Stimulated activated CD4-positive, alpha-beta T cell treated with anti-CD3 and anti-CD28 coated beads, Interleukin-2, amount 100 ng/mL, for 4 hours (primary cell): ENCODE results near the gene BTBD3.

Experiments used
- DNase-seq: peaks from one replicate; pipeline ENCODE4 v3.0.0-alpha.2; 2020; ENCODE audit warnings: low read depth

The BTBD3 gene

GRCh38 chr20:11917663-11918062 lies at the start of gene BTBD3:
Gene BTBD3, plus strand, starts transcription at chr20:11917893. Its CDS starts 383 bp downstream, at chr20:11918276.
- DNase-seq: no peak

- no peak for DNase-seq
These were observed 48.1 kb upstream of the BTBD3 start for GRCh38 chr20:11869641-11870040.

GRCh38 chr20:11870411-11870810 lies 47.3 kb upstream of the BTBD3 start:
- DNase-seq: no peak

DNA sequence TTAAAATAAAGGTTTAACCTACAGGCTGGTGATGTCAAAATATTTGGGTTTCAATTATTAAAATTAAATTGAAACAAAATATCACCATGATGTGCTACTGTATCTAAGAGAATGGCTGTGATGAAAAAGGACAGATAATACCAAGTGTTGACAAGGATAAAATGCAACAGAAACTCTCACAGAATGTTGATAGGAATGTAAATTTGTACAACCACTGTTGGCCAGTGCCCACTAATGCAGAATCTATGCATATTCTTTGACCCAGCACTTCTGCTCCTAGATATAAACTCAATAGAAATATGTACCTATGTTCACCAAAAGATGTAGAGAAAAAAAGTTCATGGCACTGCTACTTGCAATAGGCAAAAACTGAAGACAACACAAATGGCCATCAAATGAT lies 41.1 kb upstream of the BTBD3 start:
- DNase-seq: no peak

DNA sequence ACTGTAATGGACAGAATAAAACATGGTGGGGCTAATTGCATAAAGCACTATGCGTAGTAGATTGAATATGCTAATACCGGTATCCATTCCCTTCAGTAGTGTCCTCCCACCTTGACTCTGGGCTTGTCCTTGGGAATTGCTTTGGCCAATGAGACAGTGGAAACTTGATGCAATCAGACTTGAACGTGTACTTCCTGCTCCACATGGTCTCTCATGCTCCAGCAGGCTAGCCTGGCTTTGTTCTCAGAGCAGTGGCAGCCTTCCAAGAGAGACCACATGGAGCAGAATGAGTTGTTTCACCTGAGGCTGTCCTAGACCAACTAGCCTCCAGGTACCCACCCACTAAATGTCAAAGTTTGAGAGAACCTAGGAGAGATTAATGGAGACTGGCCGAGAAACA lies 37.0 kb upstream of the BTBD3 start:
- DNase-seq: no peak

DNA sequence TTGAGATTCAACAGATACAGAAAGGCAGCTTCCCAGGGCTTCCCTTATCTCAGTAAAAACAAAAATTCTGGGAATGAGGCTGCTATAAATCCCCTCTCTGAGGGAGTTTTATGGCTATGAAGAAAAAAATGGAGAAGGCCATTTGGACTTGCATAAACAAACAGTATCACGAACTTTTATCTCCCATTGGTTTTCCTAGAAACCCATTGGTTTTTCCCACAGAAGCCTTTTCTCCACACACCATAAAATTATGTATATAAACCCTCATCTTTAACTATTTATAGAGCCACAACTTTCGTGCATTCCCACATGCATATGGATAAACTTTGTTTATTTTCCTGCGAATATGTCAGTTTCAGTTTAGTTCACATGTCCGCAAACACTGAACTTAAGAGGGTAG lies 36.2 kb upstream of the BTBD3 start:
- DNase-seq: no peak

DNA sequence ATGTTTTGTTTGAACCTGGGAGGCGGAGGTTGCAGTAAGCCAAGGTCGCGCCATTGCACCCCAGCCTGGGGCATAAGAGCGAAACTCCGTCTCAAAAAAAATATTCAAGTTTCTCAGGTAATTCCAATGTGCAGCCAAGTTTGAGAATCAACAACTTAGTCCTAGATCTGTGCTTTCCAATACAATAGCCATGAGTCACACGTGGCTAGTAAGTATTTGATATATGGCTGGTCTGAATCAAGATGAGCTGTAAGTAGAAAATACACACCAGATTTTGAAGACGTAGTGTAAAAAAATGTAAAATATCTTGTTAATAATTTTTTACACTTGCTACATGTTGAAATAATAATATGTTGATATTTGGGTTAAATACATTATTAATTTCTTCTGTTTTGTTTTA lies 35.0 kb upstream of the BTBD3 start:
- DNase-seq: no peak

- no peak for DNase-seq
These were observed 29.0 kb upstream of the BTBD3 start for GRCh38 chr20:11888648-11889047.

DNA sequence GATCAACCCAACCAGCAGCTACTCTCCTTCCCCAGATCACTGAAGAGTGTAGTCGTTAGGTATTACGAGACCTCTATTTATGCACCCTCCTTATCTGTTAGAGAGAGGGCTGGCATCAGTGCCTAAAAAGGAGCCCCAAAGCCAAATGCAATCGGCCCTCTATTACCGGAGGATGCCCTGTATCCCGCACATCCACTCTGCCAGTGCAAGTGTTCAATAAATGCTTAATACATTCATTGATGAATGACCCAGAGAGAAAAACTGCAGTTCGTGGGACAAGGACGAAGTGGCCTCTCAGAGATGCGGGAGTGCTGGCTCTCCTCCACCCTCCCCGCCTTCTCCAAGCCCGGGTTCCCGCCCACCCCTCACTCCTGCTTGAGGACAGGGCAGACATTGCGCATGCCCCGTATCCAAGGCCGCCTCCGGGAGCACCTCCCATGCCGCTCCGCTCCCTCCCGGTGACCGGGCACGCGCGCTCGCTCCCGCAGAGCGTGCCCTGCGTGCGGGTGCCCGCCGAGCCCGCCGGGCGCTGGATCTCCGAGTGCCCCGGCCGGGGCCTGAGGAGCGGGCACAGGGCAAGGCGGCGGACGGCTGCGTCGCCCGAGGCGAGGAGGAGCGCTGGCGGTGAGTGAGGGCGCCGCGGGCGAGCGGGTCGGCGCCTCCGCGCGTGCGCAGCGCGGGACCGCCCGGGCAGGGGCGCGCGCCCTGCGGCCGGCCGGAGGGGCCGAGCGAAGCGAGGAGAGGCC lies 27.2 kb upstream of the BTBD3 start:
- peak; percentile 48 for DNase-seq

GRCh38 chr20:11891077-11891775 lies 26.5 kb upstream of the BTBD3 start:
- DNase-seq: no peak

GRCh38 chr20:11891776-11892545 lies 25.7 kb upstream of the BTBD3 start:
- DNase-seq: peak; percentile 52

DNA sequence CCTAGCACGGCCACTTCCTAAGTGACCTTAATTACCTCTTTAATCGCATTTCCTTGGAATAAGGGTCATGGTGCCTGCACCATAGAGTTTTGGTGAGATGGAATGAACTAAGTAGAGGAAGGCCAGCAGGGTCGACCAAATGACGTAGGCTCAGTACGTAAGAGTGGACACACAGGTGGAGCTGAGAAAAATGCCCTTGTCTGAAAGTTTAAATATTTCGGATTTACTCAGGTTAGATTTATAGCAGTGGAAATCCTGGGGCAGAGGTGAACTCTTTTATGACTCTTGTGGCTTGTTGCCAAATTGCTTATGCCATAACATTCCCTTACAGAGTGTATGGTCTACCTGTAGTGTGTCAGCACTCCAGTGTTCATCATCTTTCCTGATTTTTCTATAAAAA lies 23.6 kb upstream of the BTBD3 start:
- DNase-seq: no peak

DNA sequence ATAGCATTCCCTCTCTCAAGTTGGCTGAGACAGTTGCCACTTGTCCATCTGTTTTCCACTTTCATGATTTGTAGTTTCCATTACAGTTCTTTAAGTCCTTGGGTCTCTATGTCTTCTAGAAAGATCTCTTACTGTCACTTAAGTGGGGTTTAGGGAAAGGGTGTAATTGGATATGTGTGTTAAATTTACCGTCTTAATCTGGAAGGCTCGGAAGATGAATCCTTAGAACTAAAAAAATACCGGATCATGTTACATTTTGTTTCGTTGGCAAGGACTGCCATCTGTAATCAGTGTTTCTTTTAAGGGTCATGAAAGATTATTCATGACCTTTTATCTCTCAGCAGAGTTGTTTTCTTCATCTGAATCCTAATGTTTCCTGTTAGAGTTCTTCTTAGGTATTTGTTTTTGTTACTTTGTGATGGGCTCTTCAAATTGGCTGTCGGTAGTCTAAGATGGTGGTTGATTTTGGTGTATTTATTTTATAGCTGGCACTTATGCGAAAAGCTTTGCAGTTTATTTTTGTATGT lies 21.8 kb upstream of the BTBD3 start:
- no peak for DNase-seq

- DNase-seq: no peak
These were observed 16.6 kb upstream of the BTBD3 start for GRCh38 chr20:11901127-11901526.

GRCh38 chr20:11902285-11902697 lies 15.4 kb upstream of the BTBD3 start:
- DNase-seq: no peak

DNA sequence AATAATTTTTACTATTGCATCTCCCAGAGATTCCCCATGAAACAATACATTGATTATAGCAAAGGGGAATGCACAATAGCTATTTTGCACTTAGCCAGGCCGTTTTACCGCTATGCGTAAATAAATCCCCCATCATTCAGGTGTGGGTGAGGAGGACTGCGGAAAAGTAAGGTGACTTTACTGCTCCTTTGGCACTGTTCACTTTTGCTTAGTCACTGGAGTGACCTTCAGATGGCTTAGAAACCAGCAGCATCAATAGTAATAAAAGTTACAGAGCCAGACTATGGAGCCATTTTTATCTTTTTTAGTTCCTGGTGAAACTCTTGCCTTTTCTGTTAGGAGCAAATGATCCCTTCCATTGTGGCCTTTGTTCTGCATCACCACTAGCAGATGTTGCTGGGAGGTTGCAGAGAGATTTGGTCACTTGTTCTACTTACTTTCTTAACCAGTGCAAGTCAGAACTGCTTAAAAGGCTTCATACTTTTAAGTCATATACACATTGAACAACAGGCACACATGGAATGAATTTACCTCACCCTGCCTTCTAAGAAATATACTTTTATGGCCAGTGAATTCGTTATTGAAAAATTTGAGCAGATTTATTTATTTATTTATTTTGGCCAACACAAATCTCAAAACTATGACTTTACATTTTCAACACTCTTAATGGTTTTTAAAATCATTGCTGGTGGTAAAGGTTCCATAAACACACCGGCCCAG lies 12.1 kb upstream of the BTBD3 start:
- DNase-seq: no peak

DNA sequence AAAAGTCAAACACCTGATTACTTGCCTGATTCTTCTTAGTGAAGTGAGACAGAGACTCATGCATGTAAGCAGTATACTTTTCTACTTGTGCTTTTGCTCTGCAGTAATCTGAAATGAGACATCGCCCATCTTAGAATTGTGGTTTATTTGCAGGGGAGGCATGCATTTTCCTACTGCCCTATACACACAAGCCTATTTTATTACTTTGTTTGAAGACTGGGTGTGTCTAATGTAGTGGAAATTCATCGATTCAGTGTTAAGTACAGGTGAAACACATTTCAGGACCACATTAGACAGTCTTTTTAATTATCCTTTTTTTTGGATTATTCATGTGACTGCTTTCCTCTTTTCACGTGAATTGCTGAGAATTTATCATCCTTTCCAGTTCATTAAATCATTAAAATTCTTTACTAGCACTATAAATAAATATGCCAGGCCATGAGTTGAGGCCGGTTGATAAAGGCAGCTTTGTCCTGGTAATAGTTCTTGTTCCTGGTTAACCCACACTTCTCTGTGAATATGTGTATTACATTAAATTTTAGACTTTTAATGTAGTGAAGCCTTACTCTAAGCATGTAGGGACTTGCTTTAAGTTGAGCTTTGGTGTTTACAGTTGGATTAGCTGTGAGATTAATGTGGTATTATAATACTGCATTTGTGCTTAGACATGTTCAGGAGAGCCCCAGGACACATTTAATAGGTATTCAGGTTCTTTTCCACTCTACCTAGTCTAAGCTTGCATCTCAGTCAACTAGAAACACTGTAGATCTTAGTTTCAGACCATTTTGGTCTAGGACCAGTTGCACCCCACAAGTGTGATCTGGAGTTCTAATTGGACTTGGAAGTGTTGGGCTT lies 10.8 kb upstream of the BTBD3 start:
- no peak for DNase-seq

DNA sequence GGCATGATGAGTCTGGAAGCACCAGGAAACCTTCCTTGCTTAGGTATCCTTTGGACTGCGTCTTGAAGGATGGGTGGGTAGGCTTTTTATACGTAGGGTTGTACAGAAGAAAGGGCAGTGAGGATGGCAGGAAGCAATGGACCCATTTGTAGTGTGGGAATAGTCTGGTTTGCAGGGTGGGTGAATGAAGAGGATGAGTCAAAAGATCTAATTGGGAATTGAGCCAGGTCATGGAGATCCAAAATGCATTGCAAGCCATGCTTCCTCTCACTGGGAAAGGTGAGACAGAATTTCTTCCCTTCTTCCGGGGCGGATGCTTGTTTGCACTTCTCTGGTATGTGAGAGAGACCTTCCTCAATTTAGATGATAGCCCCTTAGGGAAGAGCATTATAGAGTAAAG lies 10.1 kb upstream of the BTBD3 start:
- no peak for DNase-seq

DNA sequence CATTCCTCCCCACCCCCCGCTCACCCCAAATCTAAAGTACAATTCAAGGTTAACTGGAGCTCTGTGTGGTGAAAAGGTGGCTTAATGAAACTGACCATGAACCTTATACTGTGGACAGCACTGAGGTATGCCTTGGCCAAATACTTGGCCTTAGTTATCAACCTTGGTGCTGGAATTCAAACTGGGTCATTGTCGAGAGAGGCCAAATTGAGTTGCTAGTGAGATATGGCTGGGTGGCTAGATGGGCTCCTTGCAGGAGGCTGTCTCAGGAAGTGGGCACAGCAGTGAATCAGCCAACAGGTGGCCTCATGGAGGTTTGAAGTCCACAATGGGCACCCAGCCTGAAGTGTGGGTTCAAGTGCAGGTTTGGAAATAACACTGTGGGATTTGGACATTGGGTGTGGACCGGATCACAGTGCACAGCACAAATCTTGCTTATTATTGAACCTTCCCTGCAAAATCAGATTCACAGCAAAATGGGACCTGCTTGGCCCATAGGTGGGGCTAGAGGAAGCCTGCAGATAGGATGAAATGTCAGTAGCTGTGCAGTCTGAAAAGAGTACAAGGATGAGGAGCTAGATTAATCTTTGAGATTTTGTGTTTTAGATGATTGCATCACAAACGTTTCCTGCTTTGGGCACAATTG lies 5.6 kb upstream of the BTBD3 start:
- no peak for DNase-seq

DNA sequence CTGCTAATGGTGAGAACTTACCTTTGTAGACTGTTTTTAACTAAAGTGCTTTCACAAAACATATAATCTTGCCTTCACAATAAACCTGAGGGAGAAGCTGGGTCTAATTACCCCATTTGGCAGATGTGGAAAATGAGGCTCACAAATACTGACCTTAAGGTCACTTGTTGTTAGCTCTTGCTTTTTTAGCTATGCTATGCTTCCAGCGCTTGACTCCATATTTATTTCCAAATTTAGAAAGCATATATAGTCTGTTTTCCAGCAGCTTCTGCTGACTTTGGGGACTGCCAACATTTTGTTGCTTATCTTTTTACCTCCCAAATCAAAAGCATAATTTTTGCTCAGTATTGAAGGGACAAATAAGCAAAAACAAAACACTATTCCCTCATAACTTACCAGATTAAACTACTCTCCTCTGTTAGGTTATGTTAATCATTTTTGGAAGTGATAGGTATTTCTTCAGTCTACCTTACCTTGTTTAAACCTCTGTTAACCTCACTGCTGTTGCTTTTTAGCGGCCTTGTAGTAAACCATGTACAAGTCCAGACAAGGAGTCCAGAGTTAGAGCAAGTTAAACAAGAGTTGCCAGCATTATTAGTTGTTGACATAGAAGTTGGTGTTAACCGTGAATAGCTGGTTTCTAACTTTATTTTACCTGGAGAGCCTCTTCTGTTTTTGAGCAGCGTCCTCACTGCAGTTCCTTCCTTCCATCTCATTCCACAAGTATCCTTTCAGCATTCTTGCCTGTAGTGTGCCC lies 4.9 kb upstream of the BTBD3 start:
- no peak for DNase-seq
